GM19025 (cell line): ENCODE measurements around the gene TMEM45A.
"Not testable (repeated sequence)": the region's sequence is repeated elsewhere in the genome, so short reads cannot be mapped to it uniquely, and the experiment has no call there.

Source experiments
- ATAC-seq: cut with Tn5 transposase; IDR thresholded peaks from one replicate; pipeline ENCODE4 v1.9.1; 2021; ENCODE audit warnings: mild to moderate bottlenecking, low read depth, moderate library complexity; ENCODE audit not compliant: unreplicated experiment

Gene TMEM45A, protein sequence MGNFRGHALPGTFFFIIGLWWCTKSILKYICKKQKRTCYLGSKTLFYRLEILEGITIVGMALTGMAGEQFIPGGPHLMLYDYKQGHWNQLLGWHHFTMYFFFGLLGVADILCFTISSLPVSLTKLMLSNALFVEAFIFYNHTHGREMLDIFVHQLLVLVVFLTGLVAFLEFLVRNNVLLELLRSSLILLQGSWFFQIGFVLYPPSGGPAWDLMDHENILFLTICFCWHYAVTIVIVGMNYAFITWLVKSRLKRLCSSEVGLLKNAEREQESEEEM

DNA sequence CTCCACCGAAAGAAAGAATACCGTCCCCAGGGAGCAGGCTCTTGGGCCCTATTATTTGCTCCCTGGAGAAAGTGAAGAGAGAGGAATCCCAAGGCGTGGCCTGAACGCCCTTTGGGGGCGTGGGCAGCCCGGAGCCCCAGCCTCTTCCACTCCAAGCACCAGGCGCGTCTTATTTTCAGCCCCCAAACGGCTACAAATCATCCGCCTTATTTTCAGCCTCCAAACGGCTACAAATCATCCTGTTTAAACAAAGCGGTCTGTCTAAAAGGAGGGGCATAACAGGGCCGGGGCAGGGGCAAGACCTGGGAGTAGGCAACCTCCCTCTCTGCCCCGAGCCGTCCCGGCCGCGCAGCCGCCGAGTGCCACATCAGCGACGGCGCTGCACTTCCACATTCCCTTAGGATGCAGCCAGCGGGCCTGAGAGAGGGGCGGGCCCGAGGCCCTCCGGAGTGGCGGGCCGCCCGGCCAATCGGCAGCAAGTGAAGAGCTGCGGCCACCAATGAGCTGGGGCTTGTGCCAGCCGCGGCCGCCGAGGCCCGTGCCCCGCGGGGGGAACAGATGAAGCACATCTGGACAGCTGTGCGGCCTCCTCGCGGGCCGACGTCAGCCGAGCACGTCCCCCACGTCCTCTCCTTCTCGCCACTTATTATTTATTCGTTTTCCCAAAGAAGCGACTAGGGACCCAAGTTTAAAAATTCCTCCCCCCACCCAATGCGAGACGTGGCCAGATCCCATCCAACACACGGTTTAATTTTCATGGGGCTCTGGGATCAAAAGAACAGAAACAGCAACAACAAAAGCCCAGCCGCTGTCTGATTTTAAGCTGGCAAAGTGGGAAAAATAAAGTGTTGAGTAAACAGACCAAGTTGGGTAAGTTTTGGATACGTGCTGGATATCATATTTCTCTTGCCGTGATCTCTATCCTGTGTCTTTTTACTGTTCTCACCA lies at the start of gene TMEM45A:
Gene TMEM45A, plus strand, starts transcription at position 561 of the 948 bp plus-strand sequence. CDS start 62,593 bp downstream, outside the sequence.
- ATAC-seq: peak; percentile 99

DNA sequence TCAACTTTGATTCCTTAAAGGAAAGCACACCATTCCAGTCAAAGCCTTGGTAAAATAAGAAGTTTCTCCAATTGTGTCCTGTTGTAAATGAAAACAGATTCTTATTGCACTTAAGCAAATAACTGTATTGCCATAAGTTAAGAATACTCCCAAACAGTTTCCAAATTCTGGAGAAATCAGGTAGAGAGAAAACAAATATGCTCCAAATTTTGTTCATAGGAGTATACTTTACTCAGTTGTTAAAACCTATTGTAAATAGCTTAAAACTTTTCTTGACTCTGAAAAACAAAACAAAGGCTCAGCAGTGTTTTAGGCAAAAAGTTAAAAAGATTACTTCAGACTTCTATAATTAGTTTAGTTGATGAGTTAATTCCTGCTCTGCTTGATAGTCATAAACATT lies 48.7 kb upstream of the TMEM45A start:
- ATAC-seq: no peak

DNA sequence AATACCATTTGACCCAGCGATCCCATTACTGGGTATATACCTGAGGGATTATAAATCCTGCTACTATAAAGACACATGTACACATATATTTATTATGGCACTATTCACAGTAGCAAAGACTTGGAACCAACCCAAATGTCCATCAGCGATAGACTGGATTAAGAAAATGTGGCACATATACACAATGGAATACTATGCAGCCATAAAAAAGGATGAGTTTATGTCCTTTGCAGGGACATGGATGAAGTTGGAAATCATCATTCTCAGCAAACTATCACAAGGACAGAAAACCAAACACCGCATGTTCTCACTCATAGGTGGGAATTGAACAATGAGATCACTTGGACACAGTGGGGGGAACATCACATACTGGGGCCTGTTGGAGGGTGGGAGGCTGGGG lies 45.4 kb upstream of the TMEM45A start:
- not testable (repeated sequence) for ATAC-seq

DNA sequence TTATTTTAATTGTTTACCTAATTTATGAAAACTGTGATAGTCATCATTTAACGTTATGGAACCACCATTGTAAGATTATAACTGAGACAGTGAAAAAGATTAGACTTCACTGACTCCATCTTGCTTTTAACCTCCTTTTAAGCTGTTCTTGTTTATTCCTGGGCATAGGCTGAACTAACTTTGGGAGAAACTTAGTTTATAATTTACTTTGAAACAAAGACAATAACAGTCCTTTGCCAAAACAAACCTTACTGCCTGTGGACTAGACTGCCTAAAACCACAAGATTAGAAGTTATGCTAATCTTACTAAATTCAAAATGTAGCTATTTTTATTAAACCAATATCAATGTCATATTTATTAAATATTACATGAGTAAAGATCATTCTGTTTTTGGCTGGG lies 44.3 kb upstream of the TMEM45A start:
- no peak for ATAC-seq

DNA sequence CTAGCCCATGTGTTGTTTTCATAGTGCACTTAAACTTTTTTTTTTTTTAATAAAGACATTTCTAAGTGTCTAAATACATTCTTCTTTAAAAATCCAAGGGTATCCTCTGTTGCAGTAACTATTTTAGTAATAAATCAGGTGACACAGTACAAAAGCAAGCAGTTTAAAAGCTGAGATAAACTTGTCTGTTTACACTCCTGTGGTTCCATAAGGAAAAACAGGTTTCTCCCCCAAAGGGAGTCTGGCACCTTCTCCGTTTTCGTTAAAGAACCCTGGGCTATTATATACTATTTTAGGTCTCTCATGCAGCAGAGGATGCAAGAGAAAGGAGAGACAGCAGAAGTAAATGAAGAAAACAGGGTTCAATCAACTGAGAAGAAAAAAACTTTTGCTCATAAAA lies 43.2 kb upstream of the TMEM45A start:
- no peak for ATAC-seq

DNA sequence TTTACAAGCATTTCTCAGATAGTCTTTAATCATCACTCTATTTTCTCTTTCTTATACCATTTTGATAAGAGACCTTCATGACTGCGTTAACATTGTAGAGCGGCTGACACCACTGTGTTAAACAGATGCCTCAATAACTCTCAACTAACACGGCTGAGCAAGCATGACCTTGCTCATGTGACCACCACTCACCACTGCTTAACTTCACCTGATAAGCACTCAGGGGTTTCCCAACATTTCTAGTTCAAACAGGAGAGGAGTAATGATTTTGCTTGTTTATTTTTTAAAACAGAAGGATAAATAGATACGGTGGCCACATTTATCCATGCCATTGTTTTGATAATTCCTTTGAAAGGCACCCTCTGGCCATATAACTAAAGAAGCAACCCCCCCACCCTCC lies 37.7 kb upstream of the TMEM45A start:
- ATAC-seq: no peak

DNA sequence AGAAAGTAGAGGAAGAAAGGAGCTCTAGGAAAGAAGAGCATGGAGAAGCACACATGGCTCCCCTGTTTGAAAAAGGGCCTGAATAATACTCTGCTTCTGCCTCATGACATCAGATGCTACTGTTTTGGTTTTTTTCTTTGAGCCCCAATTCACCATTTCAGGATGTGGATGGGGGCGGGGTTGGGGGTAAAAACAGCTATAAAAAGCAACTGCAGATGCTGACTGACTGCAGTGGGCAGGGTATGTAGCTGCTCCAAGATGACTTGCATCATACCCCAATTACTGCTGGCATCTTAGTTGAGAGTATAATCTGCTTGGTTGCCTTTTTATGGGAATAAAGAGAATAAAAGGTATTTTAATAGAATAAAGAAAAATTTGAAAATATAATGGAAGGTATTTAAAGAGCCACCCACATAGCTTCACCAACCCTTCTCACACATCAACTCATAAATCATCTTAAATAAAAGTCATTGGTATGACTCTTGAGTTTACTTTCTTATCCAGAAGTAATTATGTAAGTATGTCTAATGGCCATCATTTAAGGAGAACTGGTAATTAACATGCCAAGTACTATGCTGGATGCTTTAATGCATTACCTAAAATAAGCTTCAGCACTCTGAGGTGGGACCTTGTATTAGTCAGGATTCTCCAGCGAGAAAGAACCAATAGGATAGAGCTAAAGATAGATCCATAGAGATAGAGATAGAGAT lies 36.4 kb upstream of the TMEM45A start:
- no peak for ATAC-seq

DNA sequence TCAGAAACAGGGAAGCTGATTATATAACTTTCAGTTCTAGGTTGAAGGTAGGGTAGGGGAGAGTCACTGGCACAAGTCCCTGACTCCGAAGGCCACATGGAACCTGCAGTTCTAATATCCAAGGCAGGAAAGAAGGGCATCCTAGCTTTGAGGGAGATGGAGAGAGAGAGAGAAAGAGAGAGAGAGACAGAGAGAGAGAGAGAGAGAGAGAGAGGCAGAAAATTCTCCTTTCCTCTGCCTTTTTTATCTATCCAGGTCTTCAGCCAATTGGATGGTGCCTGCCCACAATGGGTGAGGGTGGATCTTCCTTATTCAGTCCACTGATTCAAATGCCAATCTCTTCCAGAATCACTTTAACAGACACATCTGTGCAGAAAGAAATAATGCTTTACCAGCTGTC lies 35.7 kb upstream of the TMEM45A start:
- ATAC-seq: no peak

DNA sequence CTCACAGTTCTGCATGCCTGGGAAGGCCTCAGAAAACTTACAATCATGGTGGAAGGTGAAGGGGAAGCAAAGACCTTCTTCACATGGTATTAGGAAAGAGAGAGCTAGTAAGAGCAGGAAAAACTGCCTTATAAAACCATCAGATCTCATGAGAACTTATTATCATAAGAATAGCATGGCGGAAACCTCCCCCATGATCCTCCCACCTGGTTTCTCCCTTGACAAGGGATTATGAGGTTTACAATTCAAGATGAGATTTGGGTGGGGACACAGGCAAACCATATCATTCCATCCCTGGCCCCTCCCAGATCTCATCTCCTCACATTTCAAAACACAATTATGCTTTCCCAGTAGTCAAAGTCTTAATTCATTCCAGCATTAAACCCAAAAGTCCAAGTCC lies 34.6 kb upstream of the TMEM45A start:
- no peak for ATAC-seq

DNA sequence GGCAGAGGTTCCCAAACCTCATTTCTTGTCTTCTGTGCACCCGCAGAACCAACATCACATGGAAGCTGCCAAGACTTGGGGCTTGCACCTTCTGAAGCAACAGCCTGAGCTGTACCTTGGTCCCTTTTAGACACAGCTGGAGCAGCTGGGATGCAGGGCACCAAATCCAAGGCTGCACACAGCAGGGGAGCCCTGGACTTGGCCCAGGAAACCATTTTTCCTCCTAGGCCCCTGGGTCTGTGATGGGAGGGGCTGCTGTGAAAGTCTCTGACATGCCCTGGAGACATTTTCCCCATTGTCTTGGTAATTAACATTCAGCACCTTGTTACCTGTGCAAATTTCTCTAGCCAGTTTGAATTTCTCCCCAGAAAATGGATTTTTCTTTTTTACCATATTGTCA lies 33.6 kb upstream of the TMEM45A start:
- no peak for ATAC-seq

DNA sequence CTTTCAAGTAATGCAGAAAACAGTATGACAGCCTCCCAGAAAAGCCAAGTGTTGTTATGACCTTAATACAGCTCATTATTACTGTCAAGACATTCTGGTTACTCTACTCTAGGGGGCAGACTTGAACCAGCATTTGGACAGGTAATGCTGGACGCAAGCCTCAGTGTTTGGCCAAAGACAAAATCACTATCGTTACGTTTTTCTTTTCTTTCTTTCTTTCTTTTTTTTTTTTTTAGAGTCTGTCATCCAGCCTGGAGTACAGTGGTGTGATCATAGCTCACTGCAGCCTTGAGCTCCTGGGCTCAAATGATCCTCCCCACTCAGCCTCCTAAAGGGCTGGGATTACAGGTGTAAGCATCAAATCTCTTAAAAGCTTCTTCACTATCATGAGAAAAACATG lies 29.4 kb upstream of the TMEM45A start:
- ATAC-seq: peak; percentile 79

DNA sequence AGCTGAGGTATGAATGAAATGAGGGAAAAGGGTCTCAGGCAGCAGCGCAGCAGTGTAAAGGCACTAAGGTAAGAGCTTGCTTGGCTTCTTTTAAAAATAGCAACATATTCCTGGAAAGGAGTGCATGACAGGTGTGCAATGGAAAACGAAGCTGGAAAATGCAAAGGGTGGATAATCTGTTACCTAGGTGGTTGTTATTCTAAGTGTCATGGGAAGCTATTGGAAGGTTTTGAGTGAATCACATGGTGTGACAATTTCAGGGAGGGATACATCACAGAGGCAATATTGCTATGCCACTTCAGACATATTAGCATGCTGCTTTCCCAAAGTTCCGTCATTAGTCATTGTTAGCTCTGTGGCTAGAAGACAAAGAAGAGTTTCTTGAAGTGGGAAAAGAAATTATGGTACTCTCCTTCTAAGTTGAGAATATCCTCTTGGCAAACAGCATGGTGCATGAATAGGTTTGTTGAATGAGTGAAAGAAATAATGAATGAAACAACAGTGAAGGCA lies 28.7 kb upstream of the TMEM45A start:
- ATAC-seq: no peak

DNA sequence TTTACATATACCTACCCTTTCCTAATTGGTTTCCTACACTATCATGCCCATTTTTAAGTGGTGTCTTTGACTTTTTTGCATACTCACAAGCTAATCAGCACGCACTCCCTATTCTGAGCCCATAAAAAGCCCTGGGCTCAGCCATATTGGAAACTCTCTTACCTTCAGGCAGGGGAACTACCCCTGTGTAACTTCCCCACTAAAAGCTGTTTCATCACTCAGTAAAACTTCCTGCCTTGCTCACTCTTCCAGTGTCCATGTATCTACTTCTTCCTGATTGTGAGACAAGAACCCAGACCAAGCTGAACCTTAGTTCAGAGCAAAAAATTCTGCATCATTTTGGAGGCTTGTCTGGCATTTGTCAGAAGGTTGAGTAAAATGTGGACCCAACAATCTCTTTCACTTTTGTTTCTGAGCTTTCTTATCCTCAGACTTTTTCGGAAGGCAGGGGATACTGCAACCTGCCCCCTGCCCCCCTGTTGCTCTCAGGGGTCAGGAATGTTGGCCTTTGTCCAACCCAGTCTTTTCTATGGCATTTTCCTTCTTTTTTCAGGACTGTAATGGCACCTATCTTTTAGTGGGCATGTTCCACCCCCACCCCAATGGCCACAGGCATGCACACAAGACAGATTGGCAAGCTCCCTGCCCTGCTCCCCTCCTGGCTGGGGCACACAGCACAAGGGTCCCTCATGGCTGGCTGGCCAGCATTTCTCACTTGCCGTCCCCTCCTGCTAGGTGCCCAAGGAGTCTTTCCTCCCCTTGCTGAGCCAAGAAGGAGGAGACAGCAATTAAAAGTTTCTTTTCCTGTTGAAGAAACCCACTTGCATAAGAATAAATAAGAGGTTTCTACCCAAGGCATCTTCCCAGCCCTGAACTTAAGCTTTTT lies 26.3 kb upstream of the TMEM45A start:
- no peak for ATAC-seq

DNA sequence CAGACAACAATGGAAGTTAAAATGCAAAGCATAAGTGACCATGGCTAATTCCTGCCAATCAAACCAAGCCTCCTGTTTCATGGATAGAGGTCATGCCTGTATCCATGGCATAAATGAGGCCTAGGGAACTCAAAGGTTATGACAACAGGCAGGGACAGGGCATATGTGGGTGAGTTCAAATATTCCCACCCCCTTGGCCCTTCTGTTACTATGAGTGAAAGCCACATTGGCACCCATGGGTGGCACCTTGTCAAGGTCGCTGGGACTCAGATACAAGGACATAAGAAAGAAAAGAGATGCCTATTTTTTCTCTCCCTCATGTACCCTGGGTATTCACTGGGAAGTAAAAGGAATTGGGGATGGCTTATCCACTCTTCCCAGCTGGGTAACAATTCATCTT lies 25.3 kb upstream of the TMEM45A start:
- ATAC-seq: no peak

DNA sequence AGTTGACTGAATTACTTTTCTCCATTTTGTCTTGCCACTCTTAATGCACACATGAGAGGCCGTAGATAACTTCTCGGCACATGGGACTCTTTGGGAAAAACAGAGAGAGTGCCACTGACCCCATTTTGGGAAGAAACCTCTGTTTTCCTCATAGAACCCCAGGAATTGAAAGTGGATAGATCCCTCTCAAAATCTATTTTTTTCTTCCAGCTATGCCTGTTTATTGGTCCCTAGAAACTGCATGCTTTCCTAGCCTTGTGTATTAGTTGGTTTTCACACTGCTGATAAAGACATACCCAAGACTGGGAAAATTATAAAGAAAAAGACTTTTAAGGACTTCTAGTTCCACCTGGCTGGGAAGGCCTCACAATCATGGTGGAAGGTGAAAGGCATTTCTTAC lies 23.7 kb upstream of the TMEM45A start:
- no peak for ATAC-seq

DNA sequence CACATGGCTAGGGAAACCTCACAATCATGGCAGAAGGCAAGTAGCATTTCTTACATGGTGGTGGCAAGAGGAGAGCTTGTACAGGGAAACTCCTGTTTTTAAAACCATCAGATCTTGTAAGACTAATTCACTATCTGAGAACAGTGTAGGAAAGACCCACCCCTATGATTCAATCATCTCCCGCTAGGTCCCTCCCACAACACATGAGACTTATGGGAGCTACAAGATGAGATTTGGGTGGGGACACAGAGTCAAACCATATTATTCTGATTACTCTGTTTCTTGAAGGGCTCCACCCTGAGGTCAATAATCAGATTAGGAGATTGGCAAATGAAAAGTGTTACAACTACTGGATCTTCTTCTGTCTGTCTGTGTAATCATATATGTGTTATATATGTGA lies 21.5 kb upstream of the TMEM45A start:
- ATAC-seq: no peak

DNA sequence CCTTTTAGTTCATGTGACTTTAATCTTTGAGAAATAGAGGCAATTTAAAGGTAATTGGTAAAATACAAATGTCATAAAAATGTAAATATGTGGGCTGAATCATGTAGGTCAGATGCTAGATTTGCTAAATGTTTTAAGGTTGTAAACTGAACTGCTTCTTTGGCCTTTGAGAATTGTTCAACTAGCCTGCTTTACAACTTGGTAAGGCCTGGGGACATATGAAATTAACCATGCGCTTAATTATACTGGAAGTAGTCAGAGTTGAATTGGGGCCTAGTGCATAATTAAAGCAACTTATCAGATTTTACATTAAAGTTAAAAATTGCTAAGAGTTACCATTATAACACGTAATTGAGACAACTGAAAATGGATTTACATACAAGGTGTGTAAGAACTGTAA lies 21.0 kb upstream of the TMEM45A start:
- ATAC-seq: no peak

DNA sequence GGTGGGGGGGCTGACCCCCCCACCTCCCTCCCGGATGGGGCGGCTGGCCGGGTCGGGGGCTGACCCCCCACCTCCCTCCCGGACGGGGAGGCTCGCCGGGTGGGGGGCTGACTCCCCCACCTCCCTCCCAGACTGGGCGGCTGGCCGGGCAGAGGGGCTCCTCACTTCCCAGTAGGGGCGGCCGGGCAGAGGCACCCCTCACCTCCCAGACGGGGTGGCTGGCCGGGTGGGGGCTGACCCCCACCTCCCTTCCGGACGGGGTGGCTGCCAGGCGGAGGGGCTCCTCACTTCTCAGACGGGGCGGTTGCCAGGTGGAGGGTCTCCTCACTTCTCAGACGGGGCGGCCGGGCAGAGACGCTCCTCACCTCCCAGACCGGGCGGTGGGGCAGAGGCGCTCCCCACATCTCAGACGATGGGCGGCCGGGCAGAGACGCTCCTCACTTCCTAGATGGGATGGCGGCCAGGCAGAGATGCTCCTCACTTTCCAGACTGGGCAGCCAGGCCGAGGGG lies 14.5 kb upstream of the TMEM45A start:
- ATAC-seq: not testable (repeated sequence)

DNA sequence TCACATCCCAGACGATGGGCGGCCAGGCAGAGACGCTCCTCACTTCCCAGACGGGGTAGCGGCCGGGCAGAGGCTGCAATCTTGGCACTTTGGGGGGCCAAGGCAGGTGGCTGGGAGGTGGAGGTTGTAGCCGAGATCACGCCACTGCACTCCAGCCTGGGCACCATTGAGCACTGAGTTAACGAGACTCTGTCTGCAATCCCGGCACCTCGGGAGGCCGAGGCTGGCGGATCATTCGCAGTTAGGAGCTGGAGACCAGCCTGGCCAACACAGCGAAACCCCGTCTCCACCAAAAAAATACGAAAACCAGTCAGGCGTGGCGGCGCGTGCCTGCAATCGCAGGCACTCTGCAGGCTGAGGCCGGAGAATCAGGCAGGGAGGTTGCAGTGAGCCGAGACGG lies 13.9 kb upstream of the TMEM45A start:
- ATAC-seq: not testable (repeated sequence)

DNA sequence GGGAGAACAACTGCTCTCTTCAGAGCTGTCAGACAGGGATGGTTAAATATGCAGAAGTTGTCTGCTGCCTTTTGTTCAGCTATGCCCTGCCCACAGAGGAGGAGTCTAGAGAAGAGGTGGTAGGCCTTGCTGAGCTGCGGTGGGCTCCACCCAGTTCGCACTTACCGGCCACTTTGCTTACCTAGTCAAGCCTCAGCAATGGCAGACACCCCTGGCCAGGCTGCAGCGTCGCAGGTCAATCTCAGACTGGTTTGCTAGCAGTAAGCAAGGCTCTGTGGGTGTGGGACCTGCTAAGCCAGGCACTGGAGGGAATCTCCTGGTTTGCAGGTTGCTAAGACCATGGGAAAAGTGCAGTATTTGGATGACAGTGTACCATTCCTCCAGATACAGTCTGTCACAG lies 12.3 kb upstream of the TMEM45A start:
- ATAC-seq: no peak
